GM12892 (cell line): ENCODE data around the gene VSTM2B.

ENCODE experiments used
- POLR2A ChIP-seq: IDR thresholded peaks from 2 replicates; pipeline ENCODE4 v1.6.1; 2011; ENCODE audit warnings: low read depth, low read length, control low read depth
- POLR2AphosphoS5 ChIP-seq: IDR thresholded peaks from 2 replicates; pipeline ENCODE4 v1.6.1; 2011; ENCODE audit warnings: low read depth, low read length, control low read depth
- TAF1 ChIP-seq: IDR thresholded peaks from 2 replicates; pipeline ENCODE4 v1.6.1; 2011; ENCODE audit warnings: low read depth, mild to moderate bottlenecking, control low read depth, low read length, borderline replicate concordance

DNA sequence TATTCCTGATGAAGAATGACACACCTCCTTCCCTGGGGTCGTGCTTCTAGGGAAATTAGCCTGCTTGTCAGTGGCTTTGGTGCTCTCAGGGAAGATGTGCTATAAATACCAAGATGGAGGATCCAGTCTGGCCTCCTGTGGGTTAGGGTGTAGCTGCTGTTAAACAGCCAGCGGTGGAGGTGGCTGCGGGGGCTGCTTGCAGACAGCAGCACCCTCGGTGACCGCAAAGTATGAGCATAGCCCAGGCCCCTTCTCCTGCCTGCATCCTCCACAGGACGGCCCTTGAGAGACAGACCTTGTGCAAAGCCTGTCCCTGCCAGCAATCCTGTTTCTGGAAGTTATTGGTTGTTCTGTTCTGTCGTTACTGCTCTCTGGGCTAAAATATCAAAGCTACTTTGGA is 11.4 kb downstream of the VSTM2B start:
- no peak for TF ChIP-seq TAF1
- TF ChIP-seq POLR2AphosphoS5 = no peak
- no peak for TF ChIP-seq POLR2A
